ENCODE data around the gene PMEL. TPM values are rescaled to one million over a fixed set of nuclear protein-coding genes. Genes with fewer than 3 reads are reported as not detected.
A peak's percentile ranks its signal among the peaks of the same experiment; 100 is the strongest.

PMEL gene
- total and polyA plus RNA-seq, 9 of the 15 experiments (the other 6 are each of a cell fraction or from before 2014, with no cell fraction given) = 0.36 to 2.0 (median 0.98) TPM

DNA sequence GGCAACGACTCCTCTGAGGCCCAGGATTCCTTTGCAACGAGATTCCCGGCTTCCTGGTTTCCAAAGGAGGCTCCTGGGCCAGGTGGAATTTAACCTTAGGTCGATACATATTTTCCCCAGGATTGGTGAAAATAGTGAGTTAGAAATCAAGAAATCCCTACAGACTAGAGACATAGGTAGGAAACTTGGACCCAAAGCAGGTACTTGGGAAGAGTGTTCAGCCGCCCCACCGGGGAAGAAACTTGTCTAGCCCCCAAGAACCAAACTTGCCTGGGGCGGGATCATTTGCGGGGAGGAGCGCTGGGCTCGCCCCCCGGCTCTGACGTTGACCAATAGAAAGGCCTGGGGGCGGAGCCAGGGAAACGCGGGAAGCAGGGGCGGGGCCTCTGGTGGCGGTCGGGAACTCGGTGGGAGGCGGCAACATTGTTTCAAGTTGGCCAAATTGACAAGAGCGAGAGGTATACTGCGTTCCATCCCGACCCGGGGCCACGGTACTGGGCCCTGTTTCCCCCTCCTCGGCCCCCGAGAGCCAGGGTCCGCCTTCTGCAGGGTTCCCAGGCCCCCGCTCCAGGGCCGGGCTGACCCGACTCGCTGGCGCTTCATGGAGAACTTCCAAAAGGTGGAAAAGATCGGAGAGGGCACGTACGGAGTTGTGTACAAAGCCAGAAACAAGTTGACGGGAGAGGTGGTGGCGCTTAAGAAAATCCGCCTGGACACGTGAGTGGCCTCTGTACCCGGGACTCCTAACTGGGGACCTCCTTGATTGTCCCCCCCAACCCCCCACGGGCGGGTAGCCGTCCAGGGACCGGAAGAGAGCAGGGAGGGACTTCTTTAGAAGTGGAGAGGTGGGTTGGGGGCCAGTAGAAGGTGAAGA, 803 bp upstream of the PMEL start, which contains the start of gene CDK2 (continued):
- TF ChIP-seq ATF6 (CRISPR knock-in tag; IDR thresholded peaks at IDR 0.05) (no peak), ZNF354B (CRISPR knock-in tag; IDR thresholded peaks at IDR 0.05) (no peak), ADNP (tag; IDR thresholded peaks at IDR 0.05) (no peak), NFIC (IDR thresholded peaks at IDR 0.05) (peak; percentile 7; the same call in 1 of the 2 replicates), ZNF511 (CRISPR knock-in tag; IDR thresholded peaks at IDR 0.05) (no peak; the same call in 1 of the 2 replicates), FIP1L1 (IDR thresholded peaks at IDR 0.05; ENCODE audit: low read depth, low read length, poor library complexity, severe bottlenecking) (peak; percentile 23), ILK (tag; IDR thresholded peaks at IDR 0.05; ENCODE audit: borderline replicate concordance, low read depth) (no peak), MAFG (tag; conservative IDR thresholded peaks at IDR 0.05) (no peak), CXXC5 (CRISPR knock-in tag; IDR thresholded peaks at IDR 0.05) (peak; percentile 51; the same call in 1 of the 2 replicates), HSF4 (CRISPR knock-in tag; IDR thresholded peaks at IDR 0.05; ENCODE audit: borderline replicate concordance) (no peak), ZBTB11 (CRISPR knock-in tag; IDR thresholded peaks at IDR 0.05) (peak in 1 of 3 experiments; percentile 74; a peak in 2 of 6 replicates), ZNF586 (CRISPR knock-in tag; conservative IDR thresholded peaks at IDR 0.05) (no peak)
- TF ChIP-seq, protein P1, sequence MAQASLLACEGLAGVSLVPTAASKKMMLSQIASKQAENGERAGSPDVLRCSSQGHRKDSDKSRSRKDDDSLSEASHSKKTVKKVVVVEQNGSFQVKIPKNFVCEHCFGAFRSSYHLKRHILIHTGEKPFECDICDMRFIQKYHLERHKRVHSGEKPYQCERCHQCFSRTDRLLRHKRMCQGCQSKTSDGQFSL (CRISPR knock-in tag; IDR thresholded peaks at IDR 0.05) = peak; percentile 58; the same call in 1 of the 2 replicates
- TF ChIP-seq, protein P1 (tag; IDR thresholded peaks at IDR 0.05) = 0 out of 4 replicates have a peak, but pooled peaks of 1 of the 2 experiments have one; percentile 43
- TF ChIP-seq, protein P2, sequence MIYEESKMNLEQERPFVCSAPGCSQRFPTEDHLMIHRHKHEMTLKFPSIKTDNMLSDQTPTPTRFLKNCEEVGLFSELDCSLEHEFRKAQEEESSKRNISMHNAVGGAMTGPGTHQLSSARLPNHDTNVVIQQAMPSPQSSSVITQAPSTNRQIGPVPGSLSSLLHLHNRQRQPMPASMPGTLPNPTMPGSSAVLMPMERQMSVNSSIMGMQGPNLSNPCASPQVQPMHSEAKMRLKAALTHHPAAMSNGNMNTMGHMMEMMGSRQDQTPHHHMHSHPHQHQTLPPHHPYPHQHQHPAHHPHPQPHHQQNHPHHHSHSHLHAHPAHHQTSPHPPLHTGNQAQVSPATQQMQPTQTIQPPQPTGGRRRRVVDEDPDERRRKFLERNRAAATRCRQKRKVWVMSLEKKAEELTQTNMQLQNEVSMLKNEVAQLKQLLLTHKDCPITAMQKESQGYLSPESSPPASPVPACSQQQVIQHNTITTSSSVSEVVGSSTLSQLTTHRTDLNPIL (CRISPR knock-in tag; IDR thresholded peaks at IDR 0.05) = no peak
- TF ChIP-seq, protein P3, sequence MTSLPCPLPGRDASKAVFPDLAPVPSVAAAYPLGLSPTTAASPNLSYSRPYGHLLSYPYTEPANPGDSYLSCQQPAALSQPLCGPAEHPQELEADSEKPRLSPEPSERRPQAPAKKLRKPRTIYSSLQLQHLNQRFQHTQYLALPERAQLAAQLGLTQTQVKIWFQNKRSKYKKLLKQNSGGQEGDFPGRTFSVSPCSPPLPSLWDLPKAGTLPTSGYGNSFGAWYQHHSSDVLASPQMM (CRISPR knock-in tag; IDR thresholded peaks at IDR 0.05) = 0 out of 2 replicates have a peak, but pooled peaks have one; percentile 55
